HAP-1 (cell line): ENCODE measurements around the gene MEGF8.
A peak's percentile ranks its signal among the peaks of the same experiment; 100 is the strongest.

ENCODE experiments used
- DNase-seq, 2 experiments: peaks; one replicate each; pipeline ENCODE4 v3.0.0-alpha.2; 2016 to 2020; ENCODE audit warnings: low spot score in 2 of 2
- H3K27me3 ChIP-seq: fragments of 250-450 bp; sonication (Bioruptor Pico); 2 replicates; pipeline ENCODE4 v1.5.1; 2020; ENCODE audit warnings: low read depth, mild to moderate bottlenecking, moderate library complexity
- H3K36me3 ChIP-seq: fragments of 250-450 bp; sonication (Bioruptor Pico); replicated peaks from 2 replicates; pipeline ENCODE4 v1.5.1; 2020; ENCODE audit warnings: mild to moderate bottlenecking
- H3K4me1 ChIP-seq: fragments of 250-450 bp; sonication (Bioruptor Pico); 2 replicates; pipeline ENCODE4 v1.5.1; 2020; ENCODE audit warnings: mild to moderate bottlenecking
- H3K4me3 ChIP-seq: fragments of 250-450 bp; sonication (Bioruptor Pico); 2 replicates; pipeline ENCODE4 v1.5.1; 2020; ENCODE audit warnings: mild to moderate bottlenecking, moderate library complexity
- H3K9me3 ChIP-seq: fragments of 250-450 bp; sonication (Bioruptor Pico); 2 replicates; pipeline ENCODE4 v1.5.1; 2020; ENCODE audit warnings: mild to moderate bottlenecking, moderate library complexity
- in situ Hi-C: fragments of 300-500 bp; cut with MboI; formaldehyde crosslinking; loops from 3 replicates; pipeline ENCODE4 v1.14.3; 2020; ENCODE audit warnings: low sequenced_read_pairs, inconsistent platforms, mixed read lengths

Gene MEGF8

GRCh38 chr19:42325308-42325895 is at the start of gene MEGF8:
Gene MEGF8 (plus strand): TSS chr19:42325635. CDS start chr19:42326244, 609 bp downstream.
- in situ Hi-C loops, result no loop called here
- Histone ChIP-seq H3K9me3 (no peaks in the 10 kb centered on the region), H3K36me3 (peaks cover 3% of the 10 kb centered on the region; the same call in 1 of the 2 replicates), H3K4me3 (peak within 1 kb of the TSS; percentile 85), H3K27me3 (no peaks in the 10 kb centered on the region), H3K4me1 (peaks cover 10% of the 10 kb centered on the region)
- peak; percentile 98 to 99 for DNase-seq

- H3K27me3 ChIP-seq, result no peaks in the 10 kb centered on the region
- H3K9me3 ChIP-seq, result no peaks in the 10 kb centered on the region
- H3K4me1 ChIP-seq, result peaks cover 5% of the 10 kb centered on the region
- DNase-seq, result no peak
- H3K36me3 ChIP-seq, result 0 out of 2 replicates have a peak, but pooled peaks cover 4% of the 10 kb centered on the region
- H3K4me3 ChIP-seq, result no peak overlapping the region
- in situ Hi-C loops, result no loop called here
Measured at GRCh38 chr19:42276284-42276683, 49.2 kb upstream of the MEGF8 start.

GRCh38 chr19:42276821-42277220 is 48.6 kb upstream of the MEGF8 start:
- Histone ChIP-seq H3K36me3 (0 out of 2 replicates have a peak, but pooled peaks cover 4% of the 10 kb centered on the region), H3K9me3 (no peaks in the 10 kb centered on the region), H3K4me3 (no peak overlapping the region), H3K27me3 (no peaks in the 10 kb centered on the region), H3K4me1 (peaks cover 10% of the 10 kb centered on the region)
- no peak for DNase-seq
- in situ Hi-C loops, result no loop called here

- in situ Hi-C loops, result no loop called here
Measured at GRCh38 chr19:42277821-42278451, 47.5 kb upstream of the MEGF8 start.

GRCh38 chr19:42278452-42279154 is 46.8 kb upstream of the MEGF8 start:
- no peaks in the 10 kb centered on the region for H3K27me3 ChIP-seq
- DNase-seq, result no peak
- 0 out of 2 replicates have a peak, but pooled peaks cover 4% of the 10 kb centered on the region for H3K36me3 ChIP-seq
- no peaks in the 10 kb centered on the region for H3K9me3 ChIP-seq
- no peak overlapping the region for H3K4me3 ChIP-seq
- H3K4me1 ChIP-seq, result peaks cover 24% of the 10 kb centered on the region
- in situ Hi-C loops, result no loop called here

More at GRCh38 chr19:42277821-42278451, 47.5 kb upstream of the MEGF8 start:
- no peak for DNase-seq
- 0 out of 2 replicates have a peak, but pooled peaks cover 4% of the 10 kb centered on the region for H3K36me3 ChIP-seq
- H3K4me3 ChIP-seq, result no peak overlapping the region
- H3K9me3 ChIP-seq, result no peaks in the 10 kb centered on the region
- no peaks in the 10 kb centered on the region for H3K27me3 ChIP-seq
- H3K4me1 ChIP-seq, result peaks cover 18% of the 10 kb centered on the region

- DNase-seq, result no peak
- H3K9me3 ChIP-seq, result no peaks in the 10 kb centered on the region
- H3K4me1 ChIP-seq, result peaks cover 24% of the 10 kb centered on the region
- in situ Hi-C loops, result no loop called here
- H3K4me3 ChIP-seq, result peak overlapping the region; percentile 73
- H3K36me3 ChIP-seq, result 0 out of 2 replicates have a peak, but pooled peaks cover 1% of the 10 kb centered on the region
- no peaks in the 10 kb centered on the region for H3K27me3 ChIP-seq
Measured at GRCh38 chr19:42279155-42279901, 46.1 kb upstream of the MEGF8 start.

- peaks cover 28% of the 10 kb centered on the region for H3K4me1 ChIP-seq
Measured at GRCh38 chr19:42279902-42280814, 45.3 kb upstream of the MEGF8 start.

GRCh38 chr19:42280815-42281145 is 44.7 kb upstream of the MEGF8 start:
- Histone ChIP-seq H3K9me3 (no peaks in the 10 kb centered on the region), H3K36me3 (no peaks in the 10 kb centered on the region), H3K4me3 (peak overlapping the region; percentile 73), H3K4me1 (peaks cover 34% of the 10 kb centered on the region), H3K27me3 (no peaks in the 10 kb centered on the region)
- in situ Hi-C loops, result no loop called here
- no peak for DNase-seq

More at GRCh38 chr19:42279902-42280814, 45.3 kb upstream of the MEGF8 start:
- in situ Hi-C loops, result no loop called here
- peak overlapping the region; percentile 73 for H3K4me3 ChIP-seq
- H3K36me3 ChIP-seq, result no peaks in the 10 kb centered on the region
- no peaks in the 10 kb centered on the region for H3K9me3 ChIP-seq
- DNase-seq, result peak; percentile 88 to 96
- H3K27me3 ChIP-seq, result no peaks in the 10 kb centered on the region

- in situ Hi-C loops, result no loop called here
- peak; percentile 36 to 70 for DNase-seq
- no peaks in the 10 kb centered on the region for H3K36me3 ChIP-seq
- no peaks in the 10 kb centered on the region for H3K27me3 ChIP-seq
- H3K4me1 ChIP-seq, result peaks cover 35% of the 10 kb centered on the region
- no peaks in the 10 kb centered on the region for H3K9me3 ChIP-seq
- peak overlapping the region; percentile 73 for H3K4me3 ChIP-seq
Measured at GRCh38 chr19:42281146-42281826, 44.1 kb upstream of the MEGF8 start.

GRCh38 chr19:42281827-42282762 is 43.3 kb upstream of the MEGF8 start:
- peaks cover 4% of the 10 kb centered on the region for H3K36me3 ChIP-seq
- peaks cover 35% of the 10 kb centered on the region for H3K4me1 ChIP-seq
- DNase-seq, result no peak
- in situ Hi-C loops, result no loop called here
- H3K4me3 ChIP-seq, result peak overlapping the region; percentile 73
- H3K27me3 ChIP-seq, result no peaks in the 10 kb centered on the region
- H3K9me3 ChIP-seq, result no peaks in the 10 kb centered on the region

GRCh38 chr19:42282819-42283187 is 42.6 kb upstream of the MEGF8 start:
- no peaks in the 10 kb centered on the region for H3K27me3 ChIP-seq
- no peak for DNase-seq
- in situ Hi-C loops, result no loop called here
- peaks cover 35% of the 10 kb centered on the region for H3K4me1 ChIP-seq
- H3K9me3 ChIP-seq, result no peaks in the 10 kb centered on the region
- no peak overlapping the region; the same call in 1 of the 2 replicates for H3K4me3 ChIP-seq
- H3K36me3 ChIP-seq, result peaks cover 11% of the 10 kb centered on the region
